H1 (cell line): ENCODE measurements around the gene AIMP1. TPM values are rescaled to one million over a fixed set of nuclear protein-coding genes. Genes with fewer than 3 reads are reported as not detected.

Source experiments
- CTCF ChIA-PET: fragments of 300-600 bp; sonication (Branson Sonifier 250); formaldehyde crosslinking; loops from one replicate; lab custom pipeline; 2021; ENCODE audit not compliant: partially characterized antibody; lab: Charles Lee
- POLR2A ChIA-PET: fragments of 300-600 bp; sonication (Branson Sonifier 250); formaldehyde crosslinking; loops from one replicate; lab custom pipeline; 2021; ENCODE audit warnings: inconsistent platforms; ENCODE audit not compliant: partially characterized antibody; lab: Charles Lee
- DNase-seq, 2 experiments: peaks; one replicate each; pipeline versions ENCODE4 v3.0.0 to v3.0.0-alpha.2; 2010 to 2022; ENCODE audit warnings: low spot score in 2 of 2, low read depth in 1 of 2, mixed read lengths in 1 of 2
- FAIRE-seq: peaks from 2 replicates; lab custom pipeline; 2011; peaks lifted over from hg19 to GRCh38; lab: Jason Lieb, UNC
- H2AFZ ChIP-seq: 2 replicates; pipeline ENCODE4 v1.8.1; 2012; ENCODE audit warnings: low read length, inconsistent platforms
- H2AK5ac ChIP-seq: 2 replicates; pipeline ENCODE4 v1.6.1; 2013; ENCODE audit warnings: low read depth, low read length
- H2BK120ac ChIP-seq: replicated peaks from 2 replicates; pipeline ENCODE3; 2013; ENCODE audit warnings: low read depth, low read length, inconsistent platforms
- H2BK12ac ChIP-seq: 2 replicates; pipeline ENCODE4 v1.6.1; 2013; ENCODE audit warnings: low read depth, low read length
- H2BK15ac ChIP-seq: 2 replicates; pipeline ENCODE4 v1.6.1; 2013; ENCODE audit warnings: low read length
- H2BK20ac ChIP-seq: 2 replicates; pipeline ENCODE4 v1.6.1; 2013; ENCODE audit warnings: low read length
- H2BK5ac ChIP-seq: 2 replicates; pipeline ENCODE4 v1.6.1; 2013; ENCODE audit warnings: low read depth, low read length
- H3K14ac ChIP-seq: 2 replicates; pipeline ENCODE4 v1.6.1; 2013; ENCODE audit warnings: inconsistent platforms; ENCODE audit not compliant: insufficient read length
- H3K18ac ChIP-seq: 2 replicates; pipeline ENCODE4 v1.6.1; 2013; ENCODE audit warnings: low read length; ENCODE audit errors: extremely low read depth
- H3K23ac ChIP-seq: 2 replicates; pipeline ENCODE4 v1.6.1; 2013; ENCODE audit warnings: inconsistent platforms; ENCODE audit not compliant: insufficient read length
- H3K23me2 ChIP-seq: 2 replicates; pipeline ENCODE4 v1.6.1; 2013; ENCODE audit warnings: low read depth, low read length
- H3K27ac ChIP-seq: 2 replicates; pipeline ENCODE4 v1.6.1; 2011; ENCODE audit warnings: low read depth, low read length, inconsistent platforms
- H3K27me3 ChIP-seq, 4 experiments: replicated peaks in 1 of 4; 1 replicate in 1 of 4; 2 replicates in 3 of 4; pipeline versions ENCODE4 v1.6.1 to v1.8.1; 2011 to 2013; ENCODE audit warnings: low read length in 3 of 4, mild to moderate bottlenecking in 3 of 4, inconsistent platforms in 2 of 4, mixed read lengths in 2 of 4, moderate library complexity in 1 of 4; ENCODE audit not compliant: control insufficient read depth in 3 of 4, insufficient read depth in 3 of 4; ENCODE audit errors: extremely low read depth in 1 of 4
- H3K36me3 ChIP-seq, 4 experiments: 2 replicates each; pipeline versions ENCODE4 v1.6.1 to v1.8.1; 2011 to 2013; ENCODE audit warnings: mild to moderate bottlenecking in 4 of 4, low read length in 3 of 4, moderate library complexity in 2 of 4, control low read depth in 1 of 4, inconsistent platforms in 1 of 4; ENCODE audit not compliant: insufficient read depth in 4 of 4, control insufficient read depth in 2 of 4
- H3K4ac ChIP-seq: replicated peaks from 2 replicates; pipeline ENCODE3; 2013; ENCODE audit warnings: low read length, low read depth, mixed read lengths, inconsistent platforms; ENCODE audit not compliant: insufficient read length
- H3K4me1 ChIP-seq, 4 experiments: replicated peaks in 1 of 4; 1 replicate in 1 of 4; 2 replicates in 3 of 4; pipeline versions ENCODE4 v1.6.1 to v1.8.1; 2011 to 2013; ENCODE audit warnings: low read length in 3 of 4, inconsistent platforms in 2 of 4, mixed read lengths in 1 of 4; ENCODE audit not compliant: insufficient read depth in 4 of 4, control insufficient read depth in 3 of 4
- H3K4me2 ChIP-seq, 2 experiments: 2 replicates each; pipeline versions ENCODE4 v1.6.1 to v1.8.1; 2011 to 2013; ENCODE audit warnings: low read depth in 2 of 2, low read length in 2 of 2, control low read depth in 1 of 2, inconsistent platforms in 1 of 2, mild to moderate bottlenecking in 1 of 2; ENCODE audit not compliant: insufficient read depth in 1 of 2
- H3K4me3 ChIP-seq, 4 experiments: fragments of 200-600, 300-600 bp in 1 of 4; sonication (generic), shearing (Covaris generic), sonication (Bioruptor Twin) in 1 of 4; 2 replicates each; pipeline versions ENCODE4 v1.5.1 to v1.8.1; 2011 to 2016; ENCODE audit warnings: low read length in 4 of 4, low read depth in 3 of 4, control low read depth in 2 of 4, inconsistent platforms in 2 of 4, mild to moderate bottlenecking in 2 of 4, mixed read lengths in 1 of 4, moderate library complexity in 1 of 4; ENCODE audit not compliant: insufficient read depth in 2 of 4; ENCODE audit errors: extremely low read depth in 1 of 4
- H3K56ac ChIP-seq: replicated peaks from 2 replicates; pipeline ENCODE3; 2013; ENCODE audit warnings: low read depth, mild to moderate bottlenecking, mixed read lengths, low read length, inconsistent platforms; ENCODE audit not compliant: insufficient read length
- H3K79me1 ChIP-seq: 2 replicates; pipeline ENCODE4 v1.6.1; 2013; ENCODE audit warnings: low read depth, low read length, control low read depth
- H3K79me2 ChIP-seq, 2 experiments: 2 replicates each; pipeline versions ENCODE4 v1.6.1 to v1.8.1; 2012 to 2013; ENCODE audit warnings: low read length in 2 of 2, mild to moderate bottlenecking in 2 of 2, inconsistent platforms in 1 of 2; ENCODE audit not compliant: insufficient read depth in 2 of 2, control insufficient read depth in 1 of 2
- H3K9ac ChIP-seq, 4 experiments: replicated peaks in 1 of 4; 1 replicate in 1 of 4; 2 replicates in 3 of 4; pipeline versions ENCODE4 v1.6.1 to v1.8.1; 2011 to 2013; ENCODE audit warnings: low read depth in 3 of 4, low read length in 3 of 4, control low read depth in 2 of 4, mild to moderate bottlenecking in 2 of 4, moderate library complexity in 2 of 4, inconsistent platforms in 1 of 4; ENCODE audit errors: extremely low read depth in 1 of 4
- H3K9me3 ChIP-seq, 2 experiments: 2 replicates each; pipeline versions ENCODE4 v1.6.1 to v1.8.1; 2012 to 2013; ENCODE audit warnings: mild to moderate bottlenecking in 2 of 2, moderate library complexity in 2 of 2, control low read depth in 1 of 2, inconsistent platforms in 1 of 2, low read depth in 1 of 2, low read length in 1 of 2, mixed read lengths in 1 of 2; ENCODE audit not compliant: insufficient read depth in 2 of 2
- H4K20me1 ChIP-seq, 2 experiments: replicated peaks in 1 of 2; 2 replicates each; pipeline versions ENCODE3 to v1.8.1; 2011 to 2013; ENCODE audit warnings: inconsistent platforms in 2 of 2, low read length in 2 of 2, mild to moderate bottlenecking in 1 of 2; ENCODE audit not compliant: insufficient read depth in 2 of 2, control insufficient read depth in 1 of 2
- H4K5ac ChIP-seq: 2 replicates; pipeline ENCODE4 v1.6.1; 2013; ENCODE audit warnings: low read length, low read depth, mixed read lengths, inconsistent platforms; ENCODE audit not compliant: insufficient read length
- H4K8ac ChIP-seq: 2 replicates; pipeline ENCODE4 v1.8.0; 2013; ENCODE audit warnings: mild to moderate bottlenecking, moderate library complexity, low read length, inconsistent platforms; ENCODE audit not compliant: insufficient read depth; ENCODE audit errors: extremely low read depth
- H4K91ac ChIP-seq: replicated peaks from 2 replicates; pipeline ENCODE3; 2013; ENCODE audit warnings: low read length, mixed read lengths, inconsistent platforms; ENCODE audit not compliant: insufficient read length
- ASH2L ChIP-seq: fragments of 200-600, 300-600 bp; sonication (generic); IDR thresholded peaks from one replicate; pipeline ENCODE4 v1.7.1; 2017; ENCODE audit warnings: low read length
- EZH2 ChIP-seq: fragments of 200-600 bp; sonication (generic); IDR thresholded peaks from 2 replicates; pipeline ENCODE4 v1.7.1; 2012; ENCODE audit warnings: low read depth, mild to moderate bottlenecking, moderate library complexity, low read length, inconsistent platforms; ENCODE audit not compliant: severe bottlenecking
- PHF8 ChIP-seq: fragments of 200-600 bp; sonication (generic); conservative IDR thresholded peaks from 2 replicates; pipeline ENCODE4 v1.7.1; 2012; ENCODE audit warnings: low read depth, mild to moderate bottlenecking, inconsistent platforms, low read length, moderate library complexity
- SP2 ChIP-seq: IDR thresholded peaks from 2 replicates; pipeline ENCODE4 v1.6.1; 2012; ENCODE audit warnings: mild to moderate bottlenecking, low read length, inconsistent platforms
- TAF7 ChIP-seq: optimal IDR thresholded peaks from 2 replicates; pipeline ENCODE3; 2011; ENCODE audit warnings: low read depth, mild to moderate bottlenecking, inconsistent platforms, low read length, moderate library complexity, borderline replicate concordance
- TCF12 ChIP-seq: IDR thresholded peaks from 2 replicates; pipeline ENCODE4 v1.6.1; 2011; ENCODE audit warnings: low read depth, mild to moderate bottlenecking, low read length
- YY1 ChIP-seq: IDR thresholded peaks from 2 replicates; pipeline ENCODE4 v1.6.1; 2011; ENCODE audit warnings: low read depth, mild to moderate bottlenecking, low read length
- ZNF274 ChIP-seq: IDR thresholded peaks from 2 replicates; pipeline ENCODE4 v1.7.0; 2012; ENCODE audit warnings: low read length, borderline replicate concordance; ENCODE audit errors: extremely low read depth
- WGBS, 2 experiments: shearing (Covaris generic) in 1 of 2; methylation state at CpG; one replicate each; pipeline versions ENCODE4 v1.1.6 to v1.1.7; 2013 to 2015; ENCODE audit warnings: low lambda C conversion rate in 2 of 2, mixed read lengths in 2 of 2, inconsistent platforms in 1 of 2, low coverage in 1 of 2, missing lambda C conversion rate in 1 of 2; ENCODE audit not compliant: insufficient replicate concordance in 2 of 2, insufficient coverage in 1 of 2, insufficient read length in 1 of 2; ENCODE audit errors: extremely low coverage in 1 of 2, missing lambda C conversion rate in 1 of 2; 5-methylcytosine and 5-hydroxymethylcytosine counted together
- polyA plus RNA-seq, 7 experiments: library from polyadenylated mRNA; depleted of rRNA in 3 of 7; stranded (reverse) in 5 of 7; unstranded in 2 of 7; fragments of >200 nt in 5 of 7; fragments of 200-250 nt in 2 of 7; gene quantifications; 1 replicate in 5 of 7; 2 replicates in 1 of 7; 4 replicates in 1 of 7; pipeline versions ENCODE4 v1.2.1 to v1.2.3, GENCODE V29; 2011 to 2013; ENCODE audit warnings: missing spikeins in 2 of 7, mixed read lengths in 2 of 7
- total RNA-seq: library from RNA; stranded (reverse); fragmentation: NEBNext Ultra II Directional; extraction: Animal tissue kit (Norgen Biotek cat#: 25700); gene quantifications from 2 replicates; pipeline ENCODE4 v1.2.1, GENCODE V29; 2021

AIMP1 gene
- total and polyA plus RNA-seq, 2 of the 8 experiments (the other 6 are each of a cell fraction or from before 2014, with no cell fraction given) = 7.9 to 54.6 TPM

DNA sequence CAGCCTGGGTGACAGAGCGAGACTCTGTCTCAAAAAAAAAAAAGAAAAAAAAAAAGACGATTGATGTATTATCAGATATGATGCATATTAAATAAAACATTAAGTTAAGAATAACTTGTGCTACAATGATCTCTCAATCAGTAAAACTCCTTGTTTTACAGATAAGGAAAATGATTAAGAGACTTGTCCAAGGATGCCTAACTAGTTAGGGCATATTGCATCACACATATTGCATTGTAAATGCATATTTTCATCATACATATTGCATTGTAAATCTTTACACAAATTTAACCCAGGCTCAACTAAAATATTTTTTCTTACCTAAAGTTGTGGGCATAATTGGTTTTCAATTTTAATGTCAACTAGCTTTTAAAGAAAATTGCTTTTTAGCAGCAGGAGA, 26.6 kb upstream of the AIMP1 start:
- Histone ChIP-seq H4K5ac (no peak overlapping the region), H3K23me2 (no peaks in the 10 kb centered on the region), H2BK5ac (no peak overlapping the region), H3K4me1 (peaks cover 0 to 8% (median 1%) of the 10 kb centered on the region in 4 experiments; a peak in 2 of 7 replicates), H4K91ac (no peak overlapping the region), H2BK15ac (no peak overlapping the region), H2AK5ac (no peak overlapping the region), H4K20me1 (no peaks in the 10 kb centered on the region), H3K4me2 (no peak overlapping the region), H2BK20ac (no peak overlapping the region), H3K9me3 (no peaks in the 10 kb centered on the region), H3K56ac (no peak overlapping the region), H3K18ac (no peak overlapping the region), H2BK12ac (no peak overlapping the region), H3K4ac (no peak overlapping the region), H3K23ac (no peak overlapping the region), H3K79me2 (no peaks in the 10 kb centered on the region), H3K9ac (no peak overlapping the region), H3K79me1 (no peaks in the 10 kb centered on the region), H3K36me3 (peaks cover 0 to 8% (median 2%) of the 10 kb centered on the region in 4 experiments; a peak in 3 of 8 replicates), H3K27me3 (peaks cover 0 to 1% (median 0%) of the 10 kb centered on the region in 4 experiments; a peak in 1 of 7 replicates), H2AFZ (no peak overlapping the region), H4K8ac (no peak overlapping the region), H2BK120ac (no peak overlapping the region), H3K27ac (no peak overlapping the region), H3K14ac (no peak overlapping the region), H3K4me3 (no peak overlapping the region)
- CTCF ChIA-PET = no interaction called here
- FAIRE-seq (no peak), DNase-seq (no peak)
- POLR2A ChIA-PET = no interaction called here
- 100% methylated on average over 1 of the region's 2 CpGs; no CpG with 5 or more reads in 1 of the 2 experiments for WGBS, 2 experiments
- no peak for TF ChIP-seq YY1
- no peak for TF ChIP-seq EZH2
- TF ChIP-seq TAF7 = no peak
- TF ChIP-seq ZNF274 = no peak
- TF ChIP-seq TCF12 = no peak
- no peak for TF ChIP-seq SP2
- TF ChIP-seq ASH2L = no peak
- TF ChIP-seq PHF8 = no peak
